ENCODE data around the gene STARD6. TPM values are rescaled to one million over a fixed set of nuclear protein-coding genes. Genes with fewer than 3 reads are reported as not detected.

The STARD6 gene
- total RNA-seq (2013; cell fraction: nucleolus; rRNA removed), result not detected in 2 replicates
- total RNA-seq (2014; rRNA removed), result 0.34 TPM in 1 of 2 replicates, not detected in the other
- total RNA-seq (2014; rRNA removed; fragmentation: Illumina TruSeq; extraction: Trizol), result 0.18 and 0.28 TPM in 2 replicates
- 0.33 TPM in 1 of 2 replicates, not detected in the other for total RNA-seq (2021)
- polyA plus RNA-seq (2011; ENCODE audit: low read depth), result 0.89 TPM
- 0.10 TPM in 1 of 2 replicates, not detected in the other for polyA plus RNA-seq (2011; rRNA removed)
- polyA plus RNA-seq (2011; cell fraction: cytosol; rRNA removed), result not detected in 2 replicates
- polyA plus RNA-seq (2011; cell fraction: nucleus; rRNA removed), result not detected in 2 replicates
- not detected in 2 replicates for polyA plus RNA-seq (2012)
- 0.84 TPM in 1 of 2 replicates, not detected in the other for polyA plus RNA-seq (2014; fragmentation: Illumina TruSeq; extraction: Trizol)
- under 1 TPM; 0.35 to 0.45 TPM for polyA plus RNA-seq (2014; fragmentation: Nextera tagmentation; extraction: Ambion mirVana)
- 0.30 TPM in 1 of 2 replicates, not detected in the other for polyA plus RNA-seq (2014; rRNA removed)
- under 1 TPM in 1 of 2 experiments, not detected in 1; 0.84 TPM for polyA plus RNA-seq (2016; fragmentation: Nextera tagmentation; extraction: Ambion mirVana)
- not detected in 2 replicates for polyA minus RNA-seq (2011; rRNA and poly(A)+ RNA removed)
- polyA minus RNA-seq (2011; cell fraction: cytosol; rRNA and poly(A)+ RNA removed), result not detected in 2 replicates
- polyA minus RNA-seq (2011; cell fraction: nucleus; rRNA and poly(A)+ RNA removed), result not detected in 2 replicates
- Bru-seq, nascent RNA, result percentile 32 among the genes with signal in this experiment
- BruChase-seq, experiment 1, labeled RNA remaining after a 6-hour chase, result percentile 6 among the genes with signal in this experiment
- BruChase-seq, experiment 2, labeled RNA remaining after a 2-hour chase, result percentile 11 among the genes with signal in this experiment
- long read RNA-seq, experiment 1, result 0 reads
- long read RNA-seq, experiment 2, partial matches to known transcripts, result 0 of 2 reads
- long read RNA-seq, experiment 2, other reads (novel, unspliced or antisense), result 2 of 2 reads

GRCh38 chr18:54357660-54358494 is at the start of gene STARD6, which contains the start of gene C18orf54:
Gene STARD6, minus strand, starts transcription at chr18:54357858. Its CDS starts 3,285 bp downstream, at chr18:54354573.
Gene C18orf54, plus strand, starts transcription at chr18:54357906. Its CDS starts 2,667 bp downstream, at chr18:54360573.
- Histone ChIP-seq H3K36me3 (ENCODE audit: control insufficient read depth in 2 of 2, insufficient read depth in 2 of 2, low read length in 1 of 2) (0 out of 4 replicates have a peak, but pooled peaks cover 0 to 3% of the 10 kb centered on the region in 2 experiments), H3K79me2 (ENCODE audit: control insufficient read depth, insufficient read depth, low read length) (peaks cover 12% of the 10 kb centered on the region), H3K4me1 (ENCODE audit: control insufficient read depth, insufficient read depth, low read length) (peaks cover 3% of the 10 kb centered on the region), H3K9me3 (replicated peaks; ENCODE audit: control insufficient read depth, insufficient read depth, low read length) (no peaks in the 10 kb centered on the region), H3K27ac (ENCODE audit: control insufficient read depth, insufficient read depth) (peak within 1 kb of the TSS; percentile 84), H3K4me2 (ENCODE audit: control insufficient read depth, insufficient read depth) (peak within 1 kb of the TSS; percentile 94), H3K27me3 (replicated peaks in 1 of 2; ENCODE audit: control insufficient read depth in 2 of 2, insufficient read depth in 2 of 2, low read length in 1 of 2) (no peaks in the 10 kb centered on the region), H3K4me3 (peak within 1 kb of the TSS; percentile 89), H4K20me1 (ENCODE audit: control insufficient read depth, insufficient read depth) (no peaks in the 10 kb centered on the region), H3K9ac (ENCODE audit: control insufficient read depth, insufficient read depth, low read length) (peak within 1 kb of the TSS; percentile 91), H2AFZ (ENCODE audit: control insufficient read depth, low read depth, low read length) (peak within 1 kb of the TSS; percentile 97)
- CTCF ChIA-PET, result interaction anchor here (0.7 to 2.5 kb wide), 14 partner anchors 14 to 228 kb away, joined by 3 to 13 read pairs (median 3); partner anchors contain the start of gene POLI
- POLR2A ChIA-PET, result interaction anchor here (0.6 to 1.0 kb wide), 3 partner anchors 97 to 206 kb away, joined by 3 to 5 read pairs (median 4); no protein-coding TSS in a partner anchor
- peak; percentile 76 for DNase-seq (ENCODE audit: low read depth, low spot score)
- peak; percentile 96 for ATAC-seq
- SMC1A ChIA-PET (ENCODE audit: uncharacterized antibody, unreplicated experiment), result interaction anchor here (0.8 to 1.8 kb wide), 8 partner anchors 7 to 179 kb away, joined by 3 to 7 read pairs (median 4); no protein-coding TSS in a partner anchor
- in situ Hi-C loops (cut with MboI), result loop anchor here (10.0 kb wide), 1 partner anchor 133 kb away; the partner anchor contains the start of gene MBD2
- RAD21 ChIA-PET (ENCODE audit: unreplicated experiment), result interaction anchor here (0.8 to 1.7 kb wide), 6 partner anchors 26 to 135 kb away, joined by 3 to 9 read pairs (median 4); partner anchors contain the start of gene MBD2
- BruUV-seq (replicated peaks), result no TSS peak
- under 1% methylated on average over 62 of the region's 62 CpGs for WGBS (ENCODE audit: insufficient coverage, insufficient replicate concordance, low lambda C conversion rate, missing lambda C conversion rate)
- peak; percentile 90 for FAIRE-seq
- intact Hi-C loops (cut with micrococcal nuclease; ENCODE audit: unreplicated experiment), result loop anchor here (1.0 kb wide), 2 partner anchors 73 to 134 kb away; partner anchors contain the start of gene MBD2
- peak; percentile 96 for TF ChIP-seq E2F4 (IDR thresholded peaks at IDR 0.05; ENCODE audit: low read depth, low read length)
- peak; percentile 84 for TF ChIP-seq POLR2AphosphoS5 (IDR thresholded peaks at IDR 0.05; ENCODE audit: low read length)
- TF ChIP-seq SRF (IDR thresholded peaks at IDR 0.05; ENCODE audit: low read depth in 2 of 2, low read length in 2 of 2), result 0 out of 4 replicates have a peak, but pooled peaks of 1 of the 2 experiments have one; percentile 45
- TF ChIP-seq STAT3 (IDR thresholded peaks at IDR 0.05; ENCODE audit: low read depth, low read length), result no peak
- TF ChIP-seq IRF3 (IDR thresholded peaks at IDR 0.05), result no peak
- no peak for TF ChIP-seq TCF3 (IDR thresholded peaks at IDR 0.05; ENCODE audit: borderline replicate concordance, insufficient read depth, low read depth, low read length)
- TF ChIP-seq RB1 (IDR thresholded peaks at IDR 0.05; ENCODE audit: borderline replicate concordance), result peak; percentile 35; the same call in 1 of the 2 replicates
- peak; percentile 32 to 56; a peak in 3 of 4 replicates for TF ChIP-seq IKZF2 (IDR thresholded peaks at IDR 0.05)
- 0 out of 2 replicates have a peak, but pooled peaks have one; percentile 63 for TF ChIP-seq RCOR1 (conservative IDR thresholded peaks at IDR 0.05; ENCODE audit: low read depth, low read length)
- TF ChIP-seq MAX (IDR thresholded peaks at IDR 0.05; ENCODE audit: low read depth, low read length), result peak; percentile 42

Measured in GM12878 (cell line).